Nucleus accumbens (tissue), 56 donors: ENCODE results near the gene SEMA3A.

Source experiments
- DNase-seq, 56 donors: peaks; one replicate each; lab custom pipeline; 2025; lab: John Stamatoyannopoulos, UW

Gene SEMA3A

GRCh38 chr7:84027678-84028077 lies 166.9 kb downstream of the SEMA3A start:
- DNase-seq, result no peak

GRCh38 chr7:84025332-84025927 lies 169.2 kb downstream of the SEMA3A start:
- no peak for DNase-seq

GRCh38 chr7:84022684-84023308 lies 171.8 kb downstream of the SEMA3A start:
- no peak for DNase-seq

- no peak for DNase-seq
These were observed 172.6 kb downstream of the SEMA3A start for GRCh38 chr7:84022009-84022408.

GRCh38 chr7:84021292-84021908 lies 173.2 kb downstream of the SEMA3A start:
- DNase-seq, result no peak

- no peak for DNase-seq
These were observed 176.9 kb downstream of the SEMA3A start for GRCh38 chr7:84017651-84018050.

GRCh38 chr7:84013616-84014240 lies 180.9 kb downstream of the SEMA3A start:
- DNase-seq, result no peak

GRCh38 chr7:84009782-84010181 lies 184.8 kb downstream of the SEMA3A start:
- DNase-seq, result no peak

- no peak for DNase-seq
These were observed 185.5 kb downstream of the SEMA3A start for GRCh38 chr7:84009051-84009450.

- DNase-seq, result no peak
These were observed 191.4 kb downstream of the SEMA3A start for GRCh38 chr7:84003191-84003590.

GRCh38 chr7:84002348-84002747 lies 192.2 kb downstream of the SEMA3A start:
- no peak for DNase-seq

- DNase-seq, result no peak
These were observed 197.7 kb downstream of the SEMA3A start for GRCh38 chr7:83996879-83997278.

GRCh38 chr7:83987764-83988163 lies 206.8 kb downstream of the SEMA3A start:
- no peak for DNase-seq

- DNase-seq, result no peak
These were observed 208.8 kb downstream of the SEMA3A start for GRCh38 chr7:83985821-83986220.

GRCh38 chr7:83984591-83984990 lies 210.0 kb downstream of the SEMA3A start:
- no peak for DNase-seq

- no peak for DNase-seq
These were observed 210.5 kb downstream of the SEMA3A start for GRCh38 chr7:83984076-83984475.

- no peak for DNase-seq
These were observed 211.0 kb downstream of the SEMA3A start for GRCh38 chr7:83983606-83984005.

- DNase-seq, result peak in 1 of 56 donors; percentile 0
These were observed 218.3 kb downstream of the SEMA3A start for GRCh38 chr7:83976302-83976701.

GRCh38 chr7:83970081-83970480 lies 224.5 kb downstream of the SEMA3A start:
- DNase-seq, result no peak

- DNase-seq, result peak in 1 of 56 donors; percentile 10
These were observed 230.3 kb downstream of the SEMA3A start for GRCh38 chr7:83964318-83964717.

GRCh38 chr7:83957333-83957732 lies 237.3 kb downstream of the SEMA3A start:
- DNase-seq, result no peak

- no peak for DNase-seq
These were observed 238.5 kb downstream of the SEMA3A start for GRCh38 chr7:83956104-83956503.
